ES-I3 (cell line): ENCODE data around the gene RPP14.

Experiments
- H3K36me3 ChIP-seq: 2 replicates; pipeline ENCODE4 v1.6.1; 2013; ENCODE audit warnings: mild to moderate bottlenecking, low read length, control low read depth, moderate library complexity; ENCODE audit not compliant: insufficient read depth
- H3K4me1 ChIP-seq: 2 replicates; pipeline ENCODE4 v1.6.1; 2013; ENCODE audit warnings: mild to moderate bottlenecking, control low read depth, low read length; ENCODE audit not compliant: insufficient read depth
- H3K9ac ChIP-seq: 2 replicates; pipeline ENCODE4 v1.6.1; 2013; ENCODE audit warnings: low read depth, mild to moderate bottlenecking, low read length, moderate library complexity
- H3K9me3 ChIP-seq: 2 replicates; pipeline ENCODE4 v1.6.1; 2013; ENCODE audit warnings: mild to moderate bottlenecking, low read length, moderate library complexity; ENCODE audit not compliant: control insufficient read depth, insufficient read depth

The RPP14 gene

GRCh38 chr3:58349792-58350626, 44.0 kb downstream of the RPP14 start:
- Histone ChIP-seq H3K4me1 (peaks cover 8% of the 10 kb centered on the region; the same call in 1 of the 2 replicates), H3K36me3 (no peaks in the 10 kb centered on the region), H3K9me3 (no peaks in the 10 kb centered on the region), H3K9ac (no peak overlapping the region)

- no peak overlapping the region for H3K9ac ChIP-seq
- peaks cover 8% of the 10 kb centered on the region; the same call in 1 of the 2 replicates for H3K4me1 ChIP-seq
- no peaks in the 10 kb centered on the region for H3K36me3 ChIP-seq
- H3K9me3 ChIP-seq: no peaks in the 10 kb centered on the region
Observed at GRCh38 chr3:58350627-58351013, 44.6 kb downstream of the RPP14 start.

- no peak overlapping the region for H3K9ac ChIP-seq
- H3K36me3 ChIP-seq: no peaks in the 10 kb centered on the region
- H3K9me3 ChIP-seq: no peaks in the 10 kb centered on the region
- H3K4me1 ChIP-seq: peaks cover 8% of the 10 kb centered on the region; the same call in 1 of the 2 replicates
Observed at GRCh38 chr3:58351920-58352319, 45.9 kb downstream of the RPP14 start.

- no peaks in the 10 kb centered on the region for H3K9me3 ChIP-seq
- no peak overlapping the region for H3K9ac ChIP-seq
- H3K4me1 ChIP-seq: peaks cover 8% of the 10 kb centered on the region; the same call in 1 of the 2 replicates
- H3K36me3 ChIP-seq: no peaks in the 10 kb centered on the region
Observed at GRCh38 chr3:58352626-58353025, 46.6 kb downstream of the RPP14 start.

DNA sequence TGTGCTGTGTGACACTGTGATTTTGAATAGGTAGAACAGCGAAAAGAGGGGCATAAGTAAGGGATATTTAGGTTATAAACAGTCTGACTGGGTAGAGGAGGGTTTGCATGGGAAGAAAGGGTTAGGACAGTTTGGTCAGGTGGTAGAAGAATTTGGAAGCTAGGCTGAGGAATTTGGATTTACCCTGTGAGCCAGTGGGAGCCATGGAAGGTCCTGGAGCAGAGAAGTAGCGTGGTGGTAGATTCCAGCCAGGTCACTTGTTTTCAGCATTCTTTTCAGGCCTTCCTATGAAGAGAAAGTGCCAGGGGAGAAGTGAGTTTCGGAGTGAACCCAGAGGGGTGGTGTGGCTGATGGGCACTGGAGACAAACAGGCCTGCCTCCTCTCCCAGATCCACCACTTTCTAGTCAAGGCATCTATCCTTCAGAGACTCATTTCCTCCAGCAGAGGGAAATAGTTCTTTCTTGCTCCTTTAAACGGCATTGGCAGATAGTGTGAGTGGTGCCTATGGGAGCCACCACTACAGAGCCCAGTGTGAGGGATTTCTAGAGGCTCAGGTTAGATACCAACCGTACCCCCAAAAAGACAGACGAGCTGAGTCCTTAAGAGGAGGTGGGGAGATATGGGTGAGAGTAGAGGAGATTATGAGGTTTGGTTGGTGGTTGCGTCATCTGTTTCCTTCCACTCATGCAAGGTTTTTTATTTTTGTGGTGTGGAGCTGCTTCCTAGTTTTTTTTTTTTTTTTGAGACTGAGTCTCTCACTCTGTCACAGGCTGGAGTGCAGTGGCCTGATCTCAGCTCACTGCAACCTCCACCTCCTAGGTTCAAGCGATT, 47.9 kb downstream of the RPP14 start:
- Histone ChIP-seq H3K9ac (no peak overlapping the region), H3K9me3 (no peaks in the 10 kb centered on the region), H3K36me3 (no peaks in the 10 kb centered on the region), H3K4me1 (peaks cover 8% of the 10 kb centered on the region; the same call in 1 of the 2 replicates)

DNA sequence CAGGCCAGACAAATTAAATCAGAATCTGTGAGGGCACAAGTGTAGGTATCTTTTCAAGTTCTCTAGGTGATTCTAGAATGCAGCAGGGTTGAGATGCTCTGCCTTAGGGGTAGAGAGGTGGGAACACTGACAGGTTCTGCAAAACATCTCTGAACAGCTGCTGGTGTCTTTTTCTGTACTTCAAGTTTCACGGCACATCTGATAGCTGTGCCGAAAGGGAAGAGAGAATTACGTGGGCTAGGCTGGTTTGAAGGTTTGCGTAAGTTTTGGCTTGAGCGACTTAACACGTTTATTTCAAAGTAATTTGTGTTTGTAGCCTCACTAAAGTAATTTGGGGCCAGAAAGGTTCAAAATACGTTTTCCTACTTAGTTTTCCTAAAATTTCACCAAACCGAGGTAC, 49.1 kb downstream of the RPP14 start:
- no peaks in the 10 kb centered on the region for H3K36me3 ChIP-seq
- no peaks in the 10 kb centered on the region for H3K9me3 ChIP-seq
- no peak overlapping the region for H3K9ac ChIP-seq
- peaks cover 8% of the 10 kb centered on the region; the same call in 1 of the 2 replicates for H3K4me1 ChIP-seq

- Histone ChIP-seq H3K36me3 (no peaks in the 10 kb centered on the region), H3K9me3 (no peaks in the 10 kb centered on the region), H3K9ac (no peak overlapping the region), H3K4me1 (peaks cover 8% of the 10 kb centered on the region; the same call in 1 of the 2 replicates)
Observed at GRCh38 chr3:58356054-58356453, 50.0 kb downstream of the RPP14 start.

- Histone ChIP-seq H3K9ac (no peak overlapping the region), H3K4me1 (no peaks in the 10 kb centered on the region), H3K9me3 (no peaks in the 10 kb centered on the region), H3K36me3 (no peaks in the 10 kb centered on the region)
Observed at GRCh38 chr3:58357402-58357801, 51.4 kb downstream of the RPP14 start.

DNA sequence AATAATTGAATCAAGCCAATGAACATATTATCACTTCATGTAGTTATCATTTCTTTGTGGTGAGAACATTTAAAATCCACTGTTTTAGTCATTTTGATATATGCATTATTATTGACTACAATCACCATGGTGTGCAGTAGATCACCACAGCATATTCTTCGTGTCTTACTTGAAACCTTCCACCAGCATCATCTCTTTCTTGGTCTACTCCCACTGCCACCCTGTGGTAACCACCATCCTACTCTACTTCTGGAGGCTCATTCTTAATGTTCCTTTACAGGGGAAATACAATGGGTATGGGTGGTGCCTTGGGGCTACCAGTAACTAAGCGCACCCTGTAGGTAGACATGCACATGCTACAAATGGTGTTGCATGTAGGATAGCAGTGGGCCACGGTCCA, 52.0 kb downstream of the RPP14 start:
- H3K9me3 ChIP-seq: no peaks in the 10 kb centered on the region
- no peaks in the 10 kb centered on the region for H3K4me1 ChIP-seq
- H3K9ac ChIP-seq: no peak overlapping the region
- no peaks in the 10 kb centered on the region for H3K36me3 ChIP-seq

DNA sequence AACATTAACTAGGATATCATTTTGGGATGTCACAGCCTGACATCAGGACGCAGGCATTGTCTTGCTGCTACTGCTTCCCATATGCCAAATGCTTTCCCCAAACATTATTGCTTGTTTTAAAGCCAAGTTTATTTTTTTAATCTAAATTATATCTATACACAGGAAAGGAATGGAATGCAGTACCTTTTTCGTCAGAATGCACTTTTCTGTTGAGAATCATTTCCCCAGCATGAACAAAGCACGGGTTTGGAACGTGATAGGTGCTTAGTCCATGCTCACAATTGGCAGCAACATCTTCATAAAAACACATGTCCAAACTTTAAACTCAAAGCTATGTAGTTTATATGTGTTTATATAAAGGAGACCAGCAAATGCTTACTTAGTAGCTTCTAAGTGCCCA, 52.8 kb downstream of the RPP14 start:
- Histone ChIP-seq H3K9ac (no peak overlapping the region), H3K4me1 (no peaks in the 10 kb centered on the region), H3K9me3 (no peaks in the 10 kb centered on the region), H3K36me3 (no peaks in the 10 kb centered on the region)

- Histone ChIP-seq H3K9ac (no peak overlapping the region), H3K36me3 (no peaks in the 10 kb centered on the region), H3K9me3 (no peaks in the 10 kb centered on the region), H3K4me1 (no peaks in the 10 kb centered on the region)
Observed at GRCh38 chr3:58359621-58360020, 53.6 kb downstream of the RPP14 start.

DNA sequence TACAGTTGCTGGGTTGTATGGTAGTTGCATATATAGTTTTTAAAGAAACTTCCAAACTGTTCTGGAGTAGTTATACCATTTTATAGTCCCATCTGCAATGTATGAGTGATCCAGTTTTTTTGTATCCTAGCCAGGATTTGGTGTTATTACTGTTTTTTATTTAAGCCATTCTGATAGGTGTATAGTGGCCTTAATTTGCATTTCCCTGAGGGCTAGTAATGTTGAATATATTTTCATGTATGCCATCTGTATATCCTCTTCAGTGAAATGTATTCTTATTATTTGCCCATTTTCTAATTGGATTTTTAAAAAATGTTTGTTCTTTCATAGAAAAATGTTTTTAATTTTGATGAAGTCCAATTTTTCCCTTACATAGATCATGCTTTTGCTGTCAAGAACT, 55.8 kb downstream of the RPP14 start:
- H3K9me3 ChIP-seq: no peaks in the 10 kb centered on the region
- H3K36me3 ChIP-seq: no peaks in the 10 kb centered on the region
- no peak overlapping the region for H3K9ac ChIP-seq
- H3K4me1 ChIP-seq: 0 out of 2 replicates have a peak, but pooled peaks cover 7% of the 10 kb centered on the region

DNA sequence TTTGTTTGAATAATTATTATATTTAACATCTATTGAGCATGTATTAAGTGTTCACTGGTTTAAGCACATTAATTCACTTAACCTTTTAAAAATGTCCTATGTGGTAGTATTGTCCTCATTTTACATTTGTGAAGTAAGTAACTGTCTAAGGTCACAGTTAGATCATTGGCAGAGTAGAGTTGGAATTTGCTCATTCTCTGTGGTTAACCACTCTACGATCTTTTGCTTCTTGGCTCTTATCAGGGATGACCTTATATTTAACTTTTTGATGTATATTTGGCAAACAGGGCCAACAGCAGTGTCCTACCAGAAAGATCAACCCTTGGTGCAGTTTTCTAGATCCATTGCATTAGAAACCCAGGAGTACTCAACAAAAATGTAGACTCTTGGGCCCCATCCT, 60.7 kb downstream of the RPP14 start:
- Histone ChIP-seq H3K9ac (no peak overlapping the region), H3K9me3 (no peaks in the 10 kb centered on the region), H3K4me1 (peaks cover 7% of the 10 kb centered on the region; the same call in 1 of the 2 replicates), H3K36me3 (no peaks in the 10 kb centered on the region)

DNA sequence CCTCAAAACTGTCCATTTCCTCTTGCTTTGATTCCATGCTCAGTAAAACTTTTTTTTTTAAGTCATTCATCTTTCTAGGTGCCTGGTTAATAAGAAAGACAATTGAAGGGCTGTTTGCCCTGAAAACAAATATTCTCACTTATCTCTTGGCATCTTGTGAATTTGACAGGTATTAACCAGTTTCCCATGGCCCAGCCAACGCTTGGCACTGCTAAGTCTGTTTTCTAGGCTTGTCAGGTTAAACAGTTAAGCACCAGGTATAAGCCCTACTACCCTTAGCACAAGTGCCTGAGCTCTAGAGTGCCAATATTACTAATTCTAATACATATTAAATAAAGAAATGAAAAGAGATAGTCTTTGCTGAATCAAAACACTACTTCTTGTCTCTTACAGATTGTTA, 63.0 kb downstream of the RPP14 start:
- Histone ChIP-seq H3K9me3 (no peaks in the 10 kb centered on the region), H3K4me1 (peaks cover 7% of the 10 kb centered on the region; the same call in 1 of the 2 replicates), H3K9ac (no peak overlapping the region), H3K36me3 (no peaks in the 10 kb centered on the region)
